Fibroblast of lung (primary cell): Measurements from ENCODE around the gene B9D1. TPM values are rescaled to one million over a fixed set of nuclear protein-coding genes. Genes with fewer than 3 reads are reported as not detected.

Experiments used
- DNase-seq, 2 donors: peaks; one replicate each; pipeline versions ENCODE4 v3.0.0 to v3.0.0-alpha.2; 2010; ENCODE audit warnings: low read depth in 2 of 2
- H2AFZ ChIP-seq: 2 replicates; pipeline ENCODE4 v1.5.1; 2012; ENCODE audit warnings: low read length, control low read depth, inconsistent platforms
- H3K27ac ChIP-seq: 2 replicates; pipeline ENCODE4 v1.5.1; 2011; ENCODE audit warnings: low read length, control low read depth; ENCODE audit not compliant: insufficient read depth
- H3K27me3 ChIP-seq: 2 replicates; pipeline ENCODE4 v1.5.1; 2011; ENCODE audit warnings: mild to moderate bottlenecking, low read length; ENCODE audit not compliant: control insufficient read depth, insufficient read depth
- H3K36me3 ChIP-seq: 2 replicates; pipeline ENCODE4 v1.5.1; 2011; ENCODE audit warnings: low read length; ENCODE audit not compliant: control insufficient read depth, insufficient read depth
- H3K4me1 ChIP-seq: 2 replicates; pipeline ENCODE4 v1.5.1; 2011; ENCODE audit warnings: low read length; ENCODE audit not compliant: control insufficient read depth, insufficient read depth; ENCODE audit errors: extremely low read depth
- H3K4me2 ChIP-seq: 2 replicates; pipeline ENCODE4 v1.5.1; 2011; ENCODE audit warnings: low read length, control low read depth; ENCODE audit not compliant: insufficient read depth; ENCODE audit errors: extremely low read depth
- H3K4me3 ChIP-seq, 4 experiments: fragments of 200-600 bp in 1 of 4; sonication (generic) in 1 of 4; replicated peaks in 1 of 4; 2 replicates each; pipeline ENCODE4 v1.5.1; 2011 to 2016; ENCODE audit warnings: low read length in 4 of 4, low read depth in 3 of 4, mild to moderate bottlenecking in 3 of 4, control low read depth in 2 of 4, inconsistent platforms in 1 of 4, mixed read lengths in 1 of 4; ENCODE audit not compliant: insufficient read depth in 1 of 4; ENCODE audit errors: control extremely low read depth in 1 of 4
- H3K79me2 ChIP-seq: 2 replicates; pipeline ENCODE4 v1.5.1; 2012; ENCODE audit warnings: mild to moderate bottlenecking, low read length, inconsistent platforms; ENCODE audit not compliant: control insufficient read depth, insufficient read depth
- H3K9ac ChIP-seq: 2 replicates; pipeline ENCODE4 v1.5.1; 2011; ENCODE audit warnings: mild to moderate bottlenecking, low read length, control low read depth; ENCODE audit not compliant: insufficient read depth
- H3K9me3 ChIP-seq: 2 replicates; pipeline ENCODE4 v1.5.1; 2012; ENCODE audit warnings: low read depth, low read length; ENCODE audit not compliant: control insufficient read depth, insufficient read depth
- H4K20me1 ChIP-seq: 2 replicates; pipeline ENCODE4 v1.5.1; 2011; ENCODE audit warnings: low read length; ENCODE audit not compliant: control insufficient read depth, insufficient read depth; ENCODE audit errors: extremely low read depth
- CTCF ChIP-seq, 2 donors: IDR thresholded peaks in 1 of 2; conservative IDR thresholded peaks in 1 of 2; 1 replicate in 1 of 2; 2 replicates in 1 of 2; pipeline ENCODE4 v1.5.1; 2011 to 2012; ENCODE audit warnings: low read length in 2 of 2, control low read depth in 1 of 2, inconsistent platforms in 1 of 2, low read depth in 1 of 2, mild to moderate bottlenecking in 1 of 2
- EZH2 ChIP-seq: IDR thresholded peaks from 2 replicates; pipeline ENCODE4 v1.5.1; 2012; ENCODE audit warnings: low read length, control low read depth, mild to moderate bottlenecking; ENCODE audit errors: missing control alignments
- polyA minus RNA-seq: library from RNA; depleted of rRNA, polyadenylated mRNA; stranded (reverse); fragments of >200 nt; gene quantifications from 2 replicates; pipeline ENCODE4 v1.2.3, GENCODE V29; 2011; ENCODE audit warnings: low replicate concordance
- polyA plus RNA-seq, 2 donors: library from polyadenylated mRNA; depleted of rRNA in 1 of 2; stranded (reverse) in 1 of 2; unstranded in 1 of 2; fragments of >200 nt; gene quantifications; 2 replicates each; pipeline ENCODE4 v1.2.1, GENCODE V29; 2011 to 2012; ENCODE audit warnings: missing spikeins in 1 of 2
- total RNA-seq: library from RNA; depleted of rRNA; stranded (reverse); fragments of >200 nt; gene quantifications from 2 replicates; pipeline ENCODE4 v1.2.1, GENCODE V29; 2014

Gene B9D1
- total RNA-seq (20.8 and 38.5 TPM in 2 replicates), polyA plus RNA-seq (32.0 and 35.7 TPM in 2 replicates), polyA minus RNA-seq (32.5 and 35.0 TPM in 2 replicates)
- polyA plus RNA-seq (2012), result 31.6 and 38.4 TPM in 2 replicates

GRCh38 chr17:19362277-19363113, at the start of gene B9D1:
B9D1 (minus strand) TSS chr17:19362723; CDS start chr17:19362569, 154 bp downstream.
- Histone ChIP-seq H2AFZ (peak within 1 kb of the TSS; percentile 95), H4K20me1 (no peaks in the 10 kb centered on the region), H3K79me2 (no peaks in the 10 kb centered on the region), H3K4me3 (peak within 1 kb of the TSS; percentile 57 to 75 (median 75)), H3K4me2 (peak within 1 kb of the TSS; percentile 74), H3K9me3 (no peaks in the 10 kb centered on the region), H3K36me3 (peaks cover 3% of the 10 kb centered on the region), H3K4me1 (peaks cover 12% of the 10 kb centered on the region), H3K9ac (peak within 1 kb of the TSS; percentile 84), H3K27me3 (no peaks in the 10 kb centered on the region), H3K27ac (peak within 1 kb of the TSS; percentile 95)
- DNase-seq, result peak; percentile 84 to 95
- TF ChIP-seq CTCF (conservative IDR thresholded peaks at IDR 0.05 in 1 of 2, IDR thresholded peaks at IDR 0.05 in 1 of 2; ENCODE audit: low read depth in 1 of 2, low read length in 2 of 2), result peak; percentile 74 to 79
- TF ChIP-seq EZH2, result no peak

GRCh38 chr17:19411631-19412030, 49.1 kb upstream of the B9D1 start:
- Histone ChIP-seq H3K27ac (no peak overlapping the region), H4K20me1 (no peaks in the 10 kb centered on the region), H3K36me3 (no peaks in the 10 kb centered on the region), H3K4me1 (peaks cover 6% of the 10 kb centered on the region), H3K9ac (no peak overlapping the region), H3K4me3 (peak overlapping the region in 1 of 4 experiments; percentile 47), H2AFZ (no peak overlapping the region), H3K27me3 (no peaks in the 10 kb centered on the region), H3K4me2 (no peak overlapping the region), H3K79me2 (no peaks in the 10 kb centered on the region), H3K9me3 (no peaks in the 10 kb centered on the region)
- no peak for DNase-seq
- no peak for TF ChIP-seq CTCF (conservative IDR thresholded peaks at IDR 0.05 in 1 of 2, IDR thresholded peaks at IDR 0.05 in 1 of 2; ENCODE audit: low read depth in 1 of 2, low read length in 2 of 2)

GRCh38 chr17:19410875-19411620, 48.5 kb upstream of the B9D1 start, which contains the start of gene RNF112:
RNF112 (plus strand) TSS chr17:19411232; CDS start chr17:19411409, 177 bp downstream.
- H3K27ac ChIP-seq, result no peak within 1 kb of the TSS
- H3K9me3 ChIP-seq, result no peaks in the 10 kb centered on the region
- H3K9ac ChIP-seq, result no peak within 1 kb of the TSS
- H2AFZ ChIP-seq, result peak within 1 kb of the TSS; percentile 78
- H4K20me1 ChIP-seq, result no peaks in the 10 kb centered on the region
- H3K4me2 ChIP-seq, result peak within 1 kb of the TSS; percentile 78
- peaks cover 6% of the 10 kb centered on the region for H3K4me1 ChIP-seq
- H3K4me3 ChIP-seq, result peak within 1 kb of the TSS in 3 of 4 experiments; percentile 32 to 47 (median 41)
- DNase-seq, result peak; percentile 56 to 67
- TF ChIP-seq CTCF (conservative IDR thresholded peaks at IDR 0.05 in 1 of 2, IDR thresholded peaks at IDR 0.05 in 1 of 2; ENCODE audit: low read depth in 1 of 2, low read length in 2 of 2), result peak in 1 of 2 donors; percentile 26
- TF ChIP-seq EZH2, result no peak
- no peaks in the 10 kb centered on the region for H3K79me2 ChIP-seq
- H3K36me3 ChIP-seq, result no peaks in the 10 kb centered on the region
- H3K27me3 ChIP-seq, result no peaks in the 10 kb centered on the region
